Gastroesophageal sphincter (tissue), 4 donors: ENCODE results near the gene INPP5A. TPM values are rescaled to one million over a fixed set of nuclear protein-coding genes. Genes with fewer than 3 reads are reported as not detected.

Experiments used
- ATAC-seq: fragments of 150-250 bp; one replicate; pipeline ENCODE4 v1.9.1; 2016; ENCODE audit warnings: mild to moderate bottlenecking, moderate library complexity
- H3K27ac ChIP-seq, 4 donors: fragments of 200-600 bp; sonication (generic) in 3 of 4; 1 replicate in 3 of 4; 2 replicates in 1 of 4; pipeline ENCODE4 v1.5.1; 2016 to 2019
- H3K27me3 ChIP-seq: fragments of 200-600 bp; sonication (generic); one replicate; pipeline ENCODE4 v1.5.1; 2019
- H3K36me3 ChIP-seq, 2 donors: fragments of 200-600 bp; sonication (generic); one replicate each; pipeline ENCODE4 v1.5.1; 2019; ENCODE audit warnings: control low read depth in 1 of 2
- H3K4me1 ChIP-seq, 3 donors: fragments of 200-600 bp; sonication (generic); 1 replicate in 2 of 3; 2 replicates in 1 of 3; pipeline ENCODE4 v1.5.1; 2016 to 2019; ENCODE audit warnings: control low read depth in 2 of 3
- H3K4me3 ChIP-seq, 2 donors: fragments of 200-600 bp; sonication (generic); one replicate each; pipeline ENCODE4 v1.5.1; 2019; ENCODE audit warnings: mild to moderate bottlenecking in 1 of 2, moderate library complexity in 1 of 2
- H3K9me3 ChIP-seq, 3 donors: fragments of 200-600 bp; sonication (generic); one replicate each; pipeline ENCODE4 v1.5.1; 2017 to 2019; ENCODE audit warnings: control low read depth in 2 of 3
- EP300 ChIP-seq: sonication (generic); formaldehyde crosslinking; IDR thresholded peaks from one replicate; pipeline ENCODE4 v1.6.1; 2017; ENCODE audit warnings: antibody characterized with exemption, mild to moderate bottlenecking
- POLR2A ChIP-seq, 2 donors: fragments of 450-650 bp; IDR thresholded peaks; one replicate each; pipeline ENCODE4 v1.6.1; 2017; ENCODE audit warnings: antibody characterized with exemption in 2 of 2, mild to moderate bottlenecking in 2 of 2, moderate library complexity in 1 of 2
- POLR2AphosphoS5 ChIP-seq: sonication (generic); formaldehyde crosslinking; IDR thresholded peaks from one replicate; pipeline ENCODE4 v1.6.1; 2017; ENCODE audit warnings: antibody characterized with exemption
- WGBS, 2 donors: methylation state at CpG; one replicate each; pipeline ENCODE4 v1.1.5; 2018; ENCODE audit warnings: low coverage in 1 of 2; 5-methylcytosine and 5-hydroxymethylcytosine counted together
- total RNA-seq, 4 donors: library from RNA; depleted of rRNA; stranded (reverse); fragments of >200 nt; gene quantifications; one replicate each; pipeline ENCODE4 v1.1.0, GENCODE V29; 2016
- TF ChIP-seq, protein P1 (sequence below), 4 experiments: fragments of 200-600 bp in 2 of 4; fragments of 450-650 bp in 2 of 4; sonication (generic) in 1 of 4; IDR thresholded peaks; one replicate each; pipeline ENCODE4 v1.5.1; 2017 to 2019; ENCODE audit warnings: antibody characterized with exemption in 4 of 4, mild to moderate bottlenecking in 2 of 4, moderate library complexity in 2 of 4

Gene INPP5A
- total RNA-seq, 4 donors from 2014 or later = 111 to 288 (median 215) TPM

DNA sequence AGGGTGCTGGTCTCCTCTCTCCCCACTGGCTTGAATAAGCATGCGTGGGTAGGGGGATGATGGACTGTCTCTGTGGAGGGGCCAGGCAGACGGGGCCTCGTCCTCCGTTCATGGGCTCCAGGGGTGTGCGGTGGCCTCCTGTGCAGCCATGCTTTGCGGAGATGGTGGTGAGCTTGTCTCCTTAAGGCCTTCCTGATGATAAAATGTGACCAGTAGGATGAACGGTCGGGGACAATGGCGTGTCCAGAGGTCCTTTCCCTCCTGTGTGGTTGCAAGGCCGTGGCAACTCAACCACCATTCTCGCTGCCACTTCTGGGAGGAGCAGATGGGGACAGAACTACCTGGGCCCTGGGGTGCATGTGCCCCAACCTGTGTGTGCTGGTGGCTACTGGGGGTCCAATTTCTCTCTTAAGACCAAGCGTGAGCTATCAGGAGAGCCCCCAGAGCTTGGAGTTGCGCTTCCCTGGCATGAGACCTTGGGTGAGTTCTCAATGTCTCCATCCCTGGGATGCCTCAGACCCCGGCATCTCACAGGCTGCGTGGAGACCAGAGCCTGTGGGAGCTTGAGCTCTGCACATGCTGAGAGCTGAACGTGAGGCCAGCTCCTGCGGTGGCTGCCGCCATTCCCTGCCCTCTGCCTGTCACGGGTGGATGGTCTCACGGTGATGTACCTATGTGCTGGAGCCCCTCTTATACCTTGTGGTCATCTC is 112.2 kb downstream of the INPP5A start:
- peaks cover 0 to 67% of the 10 kb centered on the region in 2 donors for H3K36me3 ChIP-seq
- ATAC-seq = no peak
- no peaks in the 10 kb centered on the region for H3K9me3 ChIP-seq
- H3K27me3 ChIP-seq = no peaks in the 10 kb centered on the region
- H3K4me1 ChIP-seq = peaks cover 0 to 60% (median 8%) of the 10 kb centered on the region in 3 donors
- H3K27ac ChIP-seq = peak overlapping the region in 1 of 4 donors; percentile 50
- no peak overlapping the region for H3K4me3 ChIP-seq
- no peak for TF ChIP-seq EP300
- no peak for TF ChIP-seq POLR2AphosphoS5
- TF ChIP-seq, protein P1, sequence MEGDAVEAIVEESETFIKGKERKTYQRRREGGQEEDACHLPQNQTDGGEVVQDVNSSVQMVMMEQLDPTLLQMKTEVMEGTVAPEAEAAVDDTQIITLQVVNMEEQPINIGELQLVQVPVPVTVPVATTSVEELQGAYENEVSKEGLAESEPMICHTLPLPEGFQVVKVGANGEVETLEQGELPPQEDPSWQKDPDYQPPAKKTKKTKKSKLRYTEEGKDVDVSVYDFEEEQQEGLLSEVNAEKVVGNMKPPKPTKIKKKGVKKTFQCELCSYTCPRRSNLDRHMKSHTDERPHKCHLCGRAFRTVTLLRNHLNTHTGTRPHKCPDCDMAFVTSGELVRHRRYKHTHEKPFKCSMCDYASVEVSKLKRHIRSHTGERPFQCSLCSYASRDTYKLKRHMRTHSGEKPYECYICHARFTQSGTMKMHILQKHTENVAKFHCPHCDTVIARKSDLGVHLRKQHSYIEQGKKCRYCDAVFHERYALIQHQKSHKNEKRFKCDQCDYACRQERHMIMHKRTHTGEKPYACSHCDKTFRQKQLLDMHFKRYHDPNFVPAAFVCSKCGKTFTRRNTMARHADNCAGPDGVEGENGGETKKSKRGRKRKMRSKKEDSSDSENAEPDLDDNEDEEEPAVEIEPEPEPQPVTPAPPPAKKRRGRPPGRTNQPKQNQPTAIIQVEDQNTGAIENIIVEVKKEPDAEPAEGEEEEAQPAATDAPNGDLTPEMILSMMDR (IDR thresholded peaks at IDR 0.05) = no peak
- TF ChIP-seq POLR2A (IDR thresholded peaks at IDR 0.05) = no peak
- WGBS, 2 donors = no CpG with 5 or more reads among the region's 20 CpGs

DNA sequence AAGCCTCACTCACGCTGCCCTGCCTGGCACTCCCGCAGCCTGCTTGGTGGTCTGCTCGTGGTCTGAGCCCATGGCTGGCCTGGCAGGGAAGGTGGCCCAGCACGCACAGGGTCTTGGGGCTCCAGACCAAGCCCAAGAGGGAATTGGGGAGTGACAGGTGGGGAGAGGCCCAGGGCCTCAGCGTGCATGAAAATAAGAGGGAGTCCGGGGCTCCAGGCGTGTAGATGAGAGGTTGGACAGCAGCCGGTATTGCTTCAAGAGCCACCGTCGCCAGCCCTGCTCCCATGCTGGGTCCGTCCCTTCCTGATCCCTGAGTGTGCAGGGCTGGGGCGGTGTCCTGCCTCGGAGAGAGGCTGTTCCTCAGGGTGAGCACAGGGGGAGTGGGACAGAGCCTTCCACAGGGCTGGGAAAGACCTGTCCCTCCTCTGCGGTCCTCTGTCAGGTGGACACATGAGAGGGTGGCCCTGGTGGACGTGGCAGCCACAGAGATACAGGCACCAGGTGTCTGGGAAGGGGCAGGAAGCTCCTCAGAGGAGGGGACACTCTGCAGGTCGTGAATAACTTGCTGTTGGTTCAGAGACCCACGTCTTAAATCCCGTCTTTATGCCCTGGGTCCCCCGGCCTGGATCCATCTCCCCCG is 113.1 kb downstream of the INPP5A start:
- no peaks in the 10 kb centered on the region for H3K27me3 ChIP-seq
- peaks cover 0 to 60% (median 7%) of the 10 kb centered on the region in 3 donors for H3K4me1 ChIP-seq
- no peak overlapping the region for H3K4me3 ChIP-seq
- TF ChIP-seq EP300 (no peak), POLR2A (IDR thresholded peaks at IDR 0.05) (no peak), POLR2AphosphoS5 (no peak)
- TF ChIP-seq, protein P1 (IDR thresholded peaks at IDR 0.05) = no peak
- no peaks in the 10 kb centered on the region for H3K9me3 ChIP-seq
- no peak overlapping the region for H3K27ac ChIP-seq
- no peak for ATAC-seq
- 97 to 100% methylated on average over 2 to 9 of the region's 20 CpGs for WGBS, 2 donors
- peaks cover 0 to 73% of the 10 kb centered on the region in 2 donors for H3K36me3 ChIP-seq

DNA sequence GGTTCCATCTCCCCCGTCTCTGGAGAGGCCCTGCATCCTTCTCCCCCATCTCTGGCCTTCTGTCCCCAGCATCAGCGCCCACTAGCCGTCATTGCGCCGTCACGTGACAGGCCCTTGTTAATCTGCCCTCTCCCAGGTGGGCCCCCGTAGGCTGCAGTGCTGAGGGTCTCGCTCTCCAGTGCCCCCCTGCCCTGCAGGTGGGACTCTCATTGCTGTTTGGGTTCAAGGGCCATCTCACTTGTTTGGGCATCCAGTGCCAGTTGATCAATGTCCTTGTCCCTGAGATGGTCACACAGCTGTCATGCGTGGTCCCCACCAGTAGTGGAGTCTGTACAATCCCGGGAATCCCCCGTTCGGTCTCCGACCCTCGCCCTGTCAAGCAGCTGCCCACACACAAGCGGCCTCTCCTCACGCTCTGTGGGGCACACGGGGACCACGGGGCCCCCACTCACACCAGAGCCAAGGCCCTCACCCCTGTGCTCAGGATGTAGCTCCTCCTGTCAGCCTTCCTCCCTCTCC is 114.0 kb downstream of the INPP5A start:
- no peak for ATAC-seq
- H3K4me1 ChIP-seq = peaks cover 0 to 55% (median 7%) of the 10 kb centered on the region in 3 donors
- WGBS, 2 donors = 88 to 89% methylated on average over 3 to 12 of the region's 18 CpGs
- no peaks in the 10 kb centered on the region for H3K9me3 ChIP-seq
- H3K27ac ChIP-seq = no peak overlapping the region
- no peaks in the 10 kb centered on the region for H3K27me3 ChIP-seq
- H3K4me3 ChIP-seq = no peak overlapping the region
- TF ChIP-seq POLR2AphosphoS5 (no peak), POLR2A (IDR thresholded peaks at IDR 0.05) (no peak), EP300 (no peak)
- TF ChIP-seq, protein P1 (IDR thresholded peaks at IDR 0.05) = no peak
- H3K36me3 ChIP-seq = peaks cover 0 to 73% of the 10 kb centered on the region in 2 donors

DNA sequence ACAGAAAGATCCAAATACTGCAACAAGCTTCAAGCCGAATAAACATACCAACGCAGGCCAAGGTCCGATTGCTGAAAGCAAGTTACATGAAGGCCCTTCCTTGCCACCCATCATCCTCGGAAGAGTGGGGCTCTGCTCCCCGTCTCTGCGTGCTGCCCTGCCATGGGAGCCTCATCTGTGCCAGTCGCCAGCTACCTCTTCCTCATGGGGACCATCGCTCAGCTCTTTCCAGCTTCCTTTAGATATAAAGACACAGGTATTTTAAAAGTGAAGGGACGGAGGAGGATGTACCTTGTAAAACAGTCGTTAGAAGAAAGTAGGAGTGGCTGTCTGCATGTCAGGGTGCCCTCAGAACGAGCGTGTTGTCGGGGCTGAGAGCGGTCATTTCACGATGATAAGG is 114.9 kb downstream of the INPP5A start:
- peaks cover 0 to 75% of the 10 kb centered on the region in 2 donors for H3K36me3 ChIP-seq
- H3K27ac ChIP-seq = no peak overlapping the region
- H3K4me1 ChIP-seq = peaks cover 0 to 49% (median 7%) of the 10 kb centered on the region in 3 donors
- H3K9me3 ChIP-seq = no peaks in the 10 kb centered on the region
- H3K27me3 ChIP-seq = no peaks in the 10 kb centered on the region
- 81% methylated on average over 3 to 10 of the region's 15 CpGs for WGBS, 2 donors
- TF ChIP-seq POLR2AphosphoS5 (no peak), POLR2A (IDR thresholded peaks at IDR 0.05) (no peak), EP300 (no peak)
- TF ChIP-seq, protein P1 (IDR thresholded peaks at IDR 0.05) = no peak
- no peak for ATAC-seq
- H3K4me3 ChIP-seq = no peak overlapping the region
